ENCODE results near the gene NETO2. TPM values are rescaled to one million over a fixed set of nuclear protein-coding genes. Genes with fewer than 3 reads are reported as not detected.

Gene NETO2
- total and polyA plus RNA-seq, 2 donors (not counting 3 experiments of a cell fraction or from before 2014, with no cell fraction given), result 18.4 to 24.8 TPM

GRCh38 chr16:47045459-47045858 lies 98.3 kb downstream of the NETO2 start:
- CTCF ChIA-PET, result interaction anchor here (2.1 kb wide), 1 partner anchor 97 kb away, joined by 15 read pairs; the partner anchor contains the start of gene NETO2
- Histone ChIP-seq H3K36me3 (ENCODE audit: control insufficient read depth in 2 of 2, extremely low read depth in 1 of 2, insufficient read depth in 2 of 2, low read length in 2 of 2) (no peaks in the 10 kb centered on the region), H4K20me1 (replicated peaks; ENCODE audit: control insufficient read depth, extremely low read depth, insufficient read depth, low read length) (no peaks in the 10 kb centered on the region), H3K4me3 (replicated peaks in 1 of 3; ENCODE audit: insufficient read depth in 1 of 3, low read depth in 1 of 3, low read length in 3 of 3) (no peak overlapping the region), H3K4me2 (ENCODE audit: insufficient read depth, low read length) (no peak overlapping the region), H3K9ac (replicated peaks; ENCODE audit: extremely low read depth, insufficient read depth, low read length) (no peak overlapping the region), H3K27ac (ENCODE audit: insufficient read depth, low read depth, low read length) (no peak overlapping the region), H2AFZ (ENCODE audit: low read depth, low read length) (no peak overlapping the region), H3K27me3 (ENCODE audit: control insufficient read depth in 2 of 2, insufficient read depth in 2 of 2, low read length in 2 of 2) (peaks cover 0 to 2% of the 10 kb centered on the region in 2 experiments), H3K9me1 (replicated peaks; ENCODE audit: control insufficient read depth, extremely low read depth, insufficient read depth, low read length) (no peaks in the 10 kb centered on the region), H3K79me2 (ENCODE audit: control insufficient read depth, insufficient read depth, low read length) (no peaks in the 10 kb centered on the region), H3K4me1 (ENCODE audit: control insufficient read depth, extremely low read depth, insufficient read depth, low read length) (no peaks in the 10 kb centered on the region), H3K9me3 (replicated peaks; ENCODE audit: control insufficient read depth, insufficient read depth, low read length) (no peaks in the 10 kb centered on the region)
- BruUV-seq (replicated peaks), result no TSS peak
- dilution Hi-C loops (cut with MboI; ENCODE audit: extremely low pct_ligation_motif_present, low sequenced_read_pairs) (no loop called here), intact Hi-C loops (cut with micrococcal nuclease) (no loop called here)
- POLR2A ChIA-PET, result no interaction called here
- FAIRE-seq (no peak), DNase-seq (ENCODE audit: low read depth, low spot score) (no peak)
- no peak for TF ChIP-seq MAX (IDR thresholded peaks at IDR 0.05; ENCODE audit: insufficient read depth, insufficient read length)
- TF ChIP-seq CTCF (IDR thresholded peaks at IDR 0.05; ENCODE audit: extremely low read depth in 1 of 2, insufficient read depth in 1 of 2, low read depth in 1 of 2, low read length in 2 of 2), result no peak
- no peak for TF ChIP-seq POLR2AphosphoS5 (IDR thresholded peaks at IDR 0.05; ENCODE audit: insufficient read depth, low read depth, low read length)
- TF ChIP-seq GATA2 (IDR thresholded peaks at IDR 0.05; ENCODE audit: insufficient read depth, insufficient read length, low read depth, low read length), result no peak
- TF ChIP-seq MYC (IDR thresholded peaks at IDR 0.05; ENCODE audit: low read depth, low read length), result no peak
- no peak for TF ChIP-seq JUN (IDR thresholded peaks at IDR 0.05; ENCODE audit: borderline replicate concordance, insufficient read depth, insufficient read length, low read depth)
- TF ChIP-seq POLR2A (IDR thresholded peaks at IDR 0.05; ENCODE audit: low read depth, low read length), result no peak
- TF ChIP-seq EZH2 (IDR thresholded peaks at IDR 0.05; ENCODE audit: borderline replicate concordance, low read depth, low read length, severe bottlenecking), result no peak
- no peak for TF ChIP-seq FOS (IDR thresholded peaks at IDR 0.05; ENCODE audit: borderline replicate concordance, insufficient read depth, low read length)

Data from endothelial cell of umbilical vein (primary cell).